ENCODE measurements around the gene SLC39A5. TPM values are rescaled to one million over a fixed set of nuclear protein-coding genes. Genes with fewer than 3 reads are reported as not detected.

The SLC39A5 gene, protein sequence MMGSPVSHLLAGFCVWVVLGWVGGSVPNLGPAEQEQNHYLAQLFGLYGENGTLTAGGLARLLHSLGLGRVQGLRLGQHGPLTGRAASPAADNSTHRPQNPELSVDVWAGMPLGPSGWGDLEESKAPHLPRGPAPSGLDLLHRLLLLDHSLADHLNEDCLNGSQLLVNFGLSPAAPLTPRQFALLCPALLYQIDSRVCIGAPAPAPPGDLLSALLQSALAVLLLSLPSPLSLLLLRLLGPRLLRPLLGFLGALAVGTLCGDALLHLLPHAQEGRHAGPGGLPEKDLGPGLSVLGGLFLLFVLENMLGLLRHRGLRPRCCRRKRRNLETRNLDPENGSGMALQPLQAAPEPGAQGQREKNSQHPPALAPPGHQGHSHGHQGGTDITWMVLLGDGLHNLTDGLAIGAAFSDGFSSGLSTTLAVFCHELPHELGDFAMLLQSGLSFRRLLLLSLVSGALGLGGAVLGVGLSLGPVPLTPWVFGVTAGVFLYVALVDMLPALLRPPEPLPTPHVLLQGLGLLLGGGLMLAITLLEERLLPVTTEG
- 1 to 10 TPM in 1 of 2 experiments, under 1 TPM in 1; 0.53 to 1.3 TPM for total RNA-seq

- H3K4me1 Mint-ChIP-seq, result peaks cover 7% of the 10 kb centered on the region
- ChIA-PET POLR2A (no interaction called here), CTCF (interaction anchor here (0.7 to 1.1 kb wide), 3 partner anchors 8 to 144 kb away, joined by 3 read pairs; partner anchors contain the start of gene SMARCC2)
- H3K27me3 Mint-ChIP-seq, result no peaks in the 10 kb centered on the region
- H3K4me3 Mint-ChIP-seq, result no peak within 1 kb of the TSS
- ATAC-seq (no peak), DNase-seq (no peak)
- no peak within 1 kb of the TSS for H3K27ac Mint-ChIP-seq
- peaks cover 9% of the 10 kb centered on the region for H3K36me3 Mint-ChIP-seq (ENCODE audit: low read depth)
- intact Hi-C loops (cut with DNase I, micrococcal nuclease), result no loop called here
- H3K9me3 Mint-ChIP-seq (ENCODE audit: low read depth), result no peaks in the 10 kb centered on the region
Measured at GRCh38 chr12:56229916-56230431, at the start of gene SLC39A5. SLC39A5 (plus strand) TSS chr12:56230051; CDS start chr12:56231275, 1,224 bp downstream.

DNA sequence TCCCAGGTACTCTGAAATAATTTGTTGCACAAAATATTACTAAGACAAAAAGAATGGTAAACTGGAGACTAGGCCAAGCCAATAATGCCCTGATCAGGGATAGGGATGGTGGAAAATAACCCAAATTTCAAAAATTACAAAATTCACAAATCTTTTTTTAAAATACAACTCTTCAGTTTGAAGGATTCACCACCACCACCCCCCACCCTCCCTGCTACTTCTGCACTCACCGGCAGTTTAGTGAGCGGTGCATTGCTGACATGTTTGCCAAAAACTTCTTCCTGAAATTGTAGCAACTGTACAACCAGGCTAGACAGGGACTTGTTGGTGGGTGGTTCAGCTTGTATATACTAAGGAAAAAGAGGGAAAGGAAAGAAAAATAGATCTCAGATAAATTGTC lies 42.9 kb upstream of the SLC39A5 start:
- ChIA-PET POLR2A (no interaction called here), CTCF (interaction anchor here (0.5 to 6.1 kb wide), 6 partner anchors 14 to 541 kb away, joined by 3 to 112 read pairs (median 4); partner anchors contain the start of genes ESYT1, RPL41, STAT2 and ZC3H10)
- Mint-ChIP-seq H3K27me3 (no peaks in the 10 kb centered on the region), H3K36me3 (ENCODE audit: low read depth) (peaks cover 39% of the 10 kb centered on the region), H3K4me1 (peaks cover 33% of the 10 kb centered on the region), H3K27ac (peak overlapping the region; percentile 85), H3K9me3 (ENCODE audit: low read depth) (no peaks in the 10 kb centered on the region), H3K4me3 (no peak overlapping the region)
- no peak for DNase-seq
- no peak for ATAC-seq
- intact Hi-C loops (cut with DNase I, micrococcal nuclease), result loop anchor here in 1 of 2 experiments (1.0 to 10.0 kb wide), 3 partner anchors 27 to 142 kb away; partner anchors contain the start of genes MYL6B and RPS26

DNA sequence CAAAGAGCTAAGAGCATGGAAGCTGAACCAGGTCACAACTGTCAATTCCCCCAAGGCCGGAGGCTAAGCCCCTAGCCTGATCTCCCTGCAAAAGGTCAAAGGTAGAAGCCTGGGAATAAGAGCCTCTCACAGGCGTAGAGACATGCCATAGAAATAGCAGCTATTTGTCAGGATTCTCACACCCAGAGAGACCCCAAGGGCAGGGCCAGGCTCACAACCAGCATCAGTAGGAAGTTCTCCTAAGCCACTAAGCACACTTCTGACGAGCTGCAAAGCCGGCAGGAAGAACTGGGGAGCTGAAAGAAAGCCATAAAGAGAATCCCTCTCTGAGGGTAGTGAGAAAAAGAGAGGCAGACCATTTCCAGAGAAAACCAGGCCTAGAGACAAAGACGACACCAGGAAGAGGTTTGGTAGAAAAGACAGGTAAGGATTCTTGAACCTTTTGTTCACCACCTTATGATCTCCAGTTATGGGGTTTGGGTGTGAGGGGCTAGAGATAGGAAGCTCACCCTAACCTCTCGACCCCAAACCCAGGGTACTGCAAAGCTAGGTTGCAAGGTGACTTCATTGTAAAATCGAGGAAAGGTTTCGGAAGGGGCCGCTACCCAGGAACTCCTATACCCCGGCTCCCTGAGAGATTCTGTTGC lies 41.6 kb upstream of the SLC39A5 start:
- peak overlapping the region; percentile 85 for H3K27ac Mint-ChIP-seq
- intact Hi-C loops (cut with DNase I, micrococcal nuclease), result loop anchor here in 1 of 2 experiments (2.0 to 10.0 kb wide), 3 partner anchors 36 to 143 kb away; partner anchors contain the start of genes MYL6B and RPS26
- POLR2A ChIA-PET, result interaction anchor here (0.7 to 2.5 kb wide), 4 partner anchors 25 to 84 kb away, joined by 3 to 27 read pairs (median 7); partner anchors contain the start of genes PA2G4, RNF41 and ZC3H10
- no peak for DNase-seq
- H3K4me3 Mint-ChIP-seq, result peak overlapping the region; percentile 82
- H3K4me1 Mint-ChIP-seq, result peaks cover 35% of the 10 kb centered on the region
- CTCF ChIA-PET, result interaction anchor here (0.7 to 6.1 kb wide), 19 partner anchors 8 to 1825 kb away, joined by 3 to 112 read pairs (median 3); partner anchors contain the start of genes CNPY2, ESYT1, MYL6 and RNF41
- no peak for ATAC-seq
- peaks cover 36% of the 10 kb centered on the region for H3K36me3 Mint-ChIP-seq (ENCODE audit: low read depth)
- H3K27me3 Mint-ChIP-seq, result no peaks in the 10 kb centered on the region
- no peaks in the 10 kb centered on the region for H3K9me3 Mint-ChIP-seq (ENCODE audit: low read depth)

DNA sequence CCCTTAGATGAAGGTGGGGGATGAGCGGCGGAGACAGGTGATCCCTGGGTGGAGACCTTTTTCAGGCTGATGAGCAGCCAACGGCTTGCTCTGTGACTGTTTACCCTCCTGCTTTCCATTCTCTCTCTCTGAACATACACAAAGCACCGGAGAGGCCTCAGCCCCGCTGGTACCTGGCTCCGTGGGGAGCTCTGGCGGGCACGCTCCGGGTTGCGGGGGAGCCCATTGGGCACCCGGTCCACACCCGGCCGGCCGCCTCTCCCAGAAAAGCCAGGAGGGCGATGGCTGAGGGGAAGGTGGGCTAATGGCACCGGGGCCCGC lies 41.1 kb upstream of the SLC39A5 start:
- intact Hi-C loops (cut with DNase I, micrococcal nuclease), result loop anchor here (1.0 to 10.0 kb wide), 11 partner anchors 30 to 276 kb away; partner anchors contain the start of genes MYL6B (in 2 of the 2), CS (in 1 of the 2), MYL6 (in 1 of the 2) and PA2G4 (in 1 of the 2)
- Mint-ChIP-seq H3K27ac (peak overlapping the region; percentile 85), H3K4me3 (peak overlapping the region; percentile 82), H3K27me3 (no peaks in the 10 kb centered on the region), H3K9me3 (ENCODE audit: low read depth) (no peaks in the 10 kb centered on the region), H3K36me3 (ENCODE audit: low read depth) (peaks cover 35% of the 10 kb centered on the region), H3K4me1 (peaks cover 38% of the 10 kb centered on the region)
- ATAC-seq (peak; percentile 1), DNase-seq (no peak)
- CTCF ChIA-PET, result interaction anchor here (0.9 to 6.1 kb wide), 18 partner anchors 8 to 450 kb away, joined by 3 to 112 read pairs (median 8); partner anchors contain the start of genes CNPY2, ESYT1, MYL6 and MYL6B
- POLR2A ChIA-PET, result interaction anchor here (1.0 to 2.5 kb wide), 6 partner anchors 26 to 84 kb away, joined by 3 to 27 read pairs (median 10); partner anchors contain the start of genes ESYT1, PA2G4, RNF41 and ZC3H10

GRCh38 chr12:56189099-56189917 lies 40.5 kb upstream of the SLC39A5 start, which contains the start of gene SMARCC2:
SMARCC2 (minus strand) TSS chr12:56189483; CDS start chr12:56189461, 22 bp downstream.
- Mint-ChIP-seq H3K27me3 (no peaks in the 10 kb centered on the region), H3K4me3 (peak within 1 kb of the TSS; percentile 82), H3K4me1 (peaks cover 38% of the 10 kb centered on the region), H3K9me3 (ENCODE audit: low read depth) (no peaks in the 10 kb centered on the region), H3K27ac (peak within 1 kb of the TSS; percentile 96), H3K36me3 (ENCODE audit: low read depth) (peaks cover 32% of the 10 kb centered on the region)
- intact Hi-C loops (cut with DNase I, micrococcal nuclease), result loop anchor here (1.0 to 10.0 kb wide), 11 partner anchors 31 to 275 kb away; partner anchors contain the start of genes MYL6B (in 2 of the 2), CS (in 1 of the 2), MYL6 (in 1 of the 2) and PA2G4 (in 1 of the 2)
- ChIA-PET CTCF (interaction anchor here (0.6 to 6.1 kb wide), 44 partner anchors 9 to 451 kb away, joined by 3 to 112 read pairs (median 4); partner anchors contain the start of genes ANKRD52, CNPY2, COQ10A and ESYT1), POLR2A (interaction anchor here (0.6 to 2.5 kb wide), 9 partner anchors 18 to 92 kb away, joined by 3 to 27 read pairs (median 6); partner anchors contain the start of genes ESYT1, PA2G4, RNF41 and ZC3H10)
- peak; percentile 82 for ATAC-seq
- peak; percentile 94 for DNase-seq

DNA sequence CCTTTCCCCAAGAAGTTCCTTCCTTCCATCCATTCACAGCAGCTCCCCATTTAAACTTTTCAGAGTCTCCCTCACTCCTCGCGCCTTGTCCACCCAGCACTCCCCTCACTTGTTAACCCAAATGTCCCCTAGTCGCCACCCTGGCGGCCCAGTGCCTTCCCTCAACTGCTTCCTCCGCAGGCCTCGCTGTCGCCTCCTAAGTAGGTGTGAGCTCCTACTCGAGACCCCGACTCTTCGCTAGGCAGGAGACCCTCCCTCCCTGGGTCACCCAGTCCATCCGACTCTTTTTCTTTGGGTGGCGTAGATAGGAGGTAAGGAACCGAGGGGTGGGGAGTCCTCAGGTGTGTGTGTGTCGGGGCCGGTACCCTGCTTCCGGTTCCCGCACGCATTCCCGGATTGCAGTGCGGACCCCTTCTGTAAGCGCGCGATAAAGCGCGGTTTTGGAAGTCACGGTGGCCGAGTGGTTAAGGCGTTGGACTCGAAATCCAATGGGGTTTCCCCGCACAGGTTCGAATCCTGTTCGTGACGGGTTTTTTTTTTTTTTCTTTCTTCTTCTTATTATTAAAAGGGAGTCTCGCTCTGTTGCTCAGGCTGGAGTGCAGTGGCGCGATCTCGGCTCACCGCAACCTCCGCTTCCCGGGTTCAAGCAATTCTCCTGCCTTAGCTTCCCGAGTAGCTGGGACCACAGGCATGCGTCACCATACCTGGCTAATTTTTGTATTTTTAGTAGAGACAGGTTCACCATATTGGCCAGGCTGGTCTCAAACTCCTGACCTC lies 39.7 kb upstream of the SLC39A5 start:
- POLR2A ChIA-PET, result interaction anchor here (0.6 to 2.5 kb wide), 9 partner anchors 17 to 91 kb away, joined by 3 to 27 read pairs (median 4); partner anchors contain the start of genes ESYT1, PA2G4, RNF41 and ZC3H10
- peaks cover 25% of the 10 kb centered on the region for H3K36me3 Mint-ChIP-seq (ENCODE audit: low read depth)
- ATAC-seq (peak; percentile 48), DNase-seq (peak; percentile 89)
- peak overlapping the region; percentile 96 for H3K27ac Mint-ChIP-seq
- CTCF ChIA-PET, result interaction anchor here (0.6 to 6.1 kb wide), 38 partner anchors 10 to 452 kb away, joined by 3 to 112 read pairs (median 4); partner anchors contain the start of genes ANKRD52, CNPY2, COQ10A and ESYT1
- intact Hi-C loops (cut with DNase I, micrococcal nuclease), result loop anchor here (1.0 to 10.0 kb wide), 14 partner anchors 32 to 452 kb away; partner anchors contain the start of genes MYL6B (in 2 of the 2), CS (in 1 of the 2), MYL6 (in 1 of the 2) and PA2G4 (in 1 of the 2)
- no peaks in the 10 kb centered on the region for H3K9me3 Mint-ChIP-seq (ENCODE audit: low read depth)
- H3K4me1 Mint-ChIP-seq, result peaks cover 38% of the 10 kb centered on the region
- H3K4me3 Mint-ChIP-seq, result peak overlapping the region; percentile 82
- H3K27me3 Mint-ChIP-seq, result no peaks in the 10 kb centered on the region

DNA sequence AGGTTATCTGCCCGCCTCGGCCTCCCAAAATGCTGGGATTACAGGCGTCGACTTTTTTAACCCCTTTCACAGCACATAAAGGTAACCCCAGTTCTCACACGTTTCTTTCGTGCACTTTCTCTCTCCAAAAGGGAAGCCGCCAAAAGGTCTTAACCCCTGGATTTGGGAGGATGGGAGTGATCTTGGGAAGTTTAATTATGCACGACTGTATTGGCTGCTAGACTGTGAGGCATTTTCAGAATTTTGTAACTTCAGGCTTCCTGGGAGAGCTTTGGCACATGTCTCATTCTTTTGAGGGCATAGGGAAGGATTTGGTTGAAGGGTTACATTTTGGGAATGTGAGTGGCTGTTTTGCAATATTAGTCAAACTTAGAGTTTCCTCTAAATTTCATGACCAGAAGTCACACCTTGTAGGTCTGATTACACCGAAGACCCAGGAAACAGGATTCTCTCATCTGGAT lies 39.1 kb upstream of the SLC39A5 start:
- ChIA-PET CTCF (interaction anchor here (0.6 to 6.1 kb wide), 14 partner anchors 10 to 270 kb away, joined by 3 to 112 read pairs (median 4); partner anchors contain the start of genes CS, ESYT1, RNF41 and STAT2), POLR2A (interaction anchor here (0.7 kb wide), 1 partner anchor 39 kb away, joined by 3 read pairs; no protein-coding TSS in a partner anchor)
- no peaks in the 10 kb centered on the region for H3K27me3 Mint-ChIP-seq
- DNase-seq (no peak), ATAC-seq (no peak)
- H3K4me3 Mint-ChIP-seq, result peak overlapping the region; percentile 82
- H3K9me3 Mint-ChIP-seq (ENCODE audit: low read depth), result no peaks in the 10 kb centered on the region
- intact Hi-C loops (cut with DNase I, micrococcal nuclease), result loop anchor here (1.0 to 5.0 kb wide), 4 partner anchors 71 to 452 kb away; partner anchors contain the start of gene STAT2 (in 1 of the 2)
- peak overlapping the region; percentile 96 for H3K27ac Mint-ChIP-seq
- H3K36me3 Mint-ChIP-seq (ENCODE audit: low read depth), result peaks cover 24% of the 10 kb centered on the region
- H3K4me1 Mint-ChIP-seq, result peaks cover 37% of the 10 kb centered on the region

DNA sequence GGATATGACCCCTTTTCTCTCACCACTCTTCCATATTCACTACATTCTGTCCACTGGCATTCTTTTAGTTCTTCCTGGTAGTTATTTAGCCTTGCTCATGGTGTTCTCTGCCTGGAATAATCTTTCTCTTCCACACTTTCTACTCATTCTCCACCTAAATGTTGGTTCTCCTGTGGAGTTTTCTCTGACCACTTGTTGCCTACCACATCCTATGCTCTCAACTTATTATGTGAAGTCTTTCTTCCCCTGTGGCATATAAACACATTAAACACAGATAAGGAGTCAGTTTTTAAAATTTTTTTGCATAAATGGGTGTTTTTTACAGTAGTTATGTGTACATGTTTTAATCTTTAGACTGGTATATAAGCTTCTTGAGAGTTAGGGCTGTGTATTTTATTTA lies 37.3 kb upstream of the SLC39A5 start:
- no peaks in the 10 kb centered on the region for H3K9me3 Mint-ChIP-seq (ENCODE audit: low read depth)
- ATAC-seq (no peak), DNase-seq (no peak)
- no peak overlapping the region for H3K4me3 Mint-ChIP-seq
- H3K27ac Mint-ChIP-seq, result no peak overlapping the region
- ChIA-PET CTCF (interaction anchor here (0.5 to 6.1 kb wide), 13 partner anchors 16 to 436 kb away, joined by 3 to 112 read pairs (median 5); partner anchors contain the start of genes COQ10A, ESYT1, RNF41 and ZC3H10), POLR2A (interaction anchor here (0.7 kb wide), 1 partner anchor 17 kb away, joined by 3 read pairs; no protein-coding TSS in a partner anchor)
- peaks cover 9% of the 10 kb centered on the region for H3K36me3 Mint-ChIP-seq (ENCODE audit: low read depth)
- no peaks in the 10 kb centered on the region for H3K27me3 Mint-ChIP-seq
- intact Hi-C loops (cut with DNase I, micrococcal nuclease), result loop anchor here (2.0 to 5.0 kb wide), 4 partner anchors 66 to 380 kb away; partner anchors contain the start of genes ANKRD52 (in 1 of the 2) and COQ10A (in 1 of the 2)
- H3K4me1 Mint-ChIP-seq, result peaks cover 23% of the 10 kb centered on the region
